C4-2B (cell line): ENCODE measurements around the gene MSI2.

ENCODE experiments used
- H3K27ac ChIP-seq: fragments of 450-650 bp; 2 replicates; pipeline ENCODE4 v1.5.1; 2017
- CTCF ChIP-seq: fragments of 450-650 bp; conservative IDR thresholded peaks from 2 replicates; pipeline ENCODE4 v1.5.1; 2017; ENCODE audit warnings: mild to moderate bottlenecking
- ZFX ChIP-seq: fragments of 450-650 bp; IDR thresholded peaks from 2 replicates; pipeline ENCODE4 v1.6.1; 2017

The MSI2 gene

DNA sequence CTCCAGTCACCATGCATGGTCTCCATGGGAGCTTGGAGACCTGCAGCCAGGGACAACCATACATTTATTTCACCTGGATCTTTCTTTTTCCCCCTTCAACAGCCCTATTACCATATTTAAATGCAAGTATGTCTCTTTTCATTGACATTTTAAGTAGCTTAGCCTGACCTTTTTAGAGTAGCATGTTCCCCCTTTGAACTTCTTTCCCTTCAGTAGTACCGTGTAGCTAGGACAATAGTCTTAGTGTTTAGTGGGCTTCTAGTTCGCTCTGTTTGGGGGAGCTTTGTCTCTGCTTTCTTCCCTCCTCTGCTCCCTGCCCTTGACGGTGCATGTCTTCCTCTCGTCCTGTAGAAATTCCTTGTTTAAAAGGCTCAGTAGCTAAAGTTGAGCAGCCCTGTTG, 394.2 kb downstream of the MSI2 start:
- no peak overlapping the region for H3K27ac ChIP-seq
- TF ChIP-seq CTCF (no peak), ZFX (no peak)

DNA sequence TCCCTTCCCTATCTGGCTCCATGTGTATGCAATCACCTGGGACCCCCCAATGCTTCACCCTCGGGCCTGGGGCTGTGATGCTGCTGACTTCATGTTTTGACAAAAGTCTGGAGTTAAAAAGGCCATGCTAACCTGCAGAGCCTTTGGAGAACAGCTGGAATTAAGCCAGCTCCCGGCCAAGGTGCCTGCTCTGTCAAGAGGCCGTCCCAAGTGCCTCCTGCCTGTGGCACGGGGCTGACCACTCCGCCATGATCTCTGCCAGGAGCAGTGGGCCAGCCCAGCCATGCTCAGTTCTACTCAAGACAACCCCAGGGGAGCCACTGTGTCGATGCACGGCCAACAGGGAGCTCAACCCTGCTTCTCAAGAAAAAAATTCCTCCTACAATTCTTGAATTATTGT, 395.1 kb downstream of the MSI2 start:
- TF ChIP-seq CTCF (no peak), ZFX (no peak)
- H3K27ac ChIP-seq = no peak overlapping the region

- H3K27ac ChIP-seq = no peak overlapping the region
- TF ChIP-seq ZFX (no peak), CTCF (no peak)
These were observed 395.7 kb downstream of the MSI2 start for GRCh38 chr17:57651996-57652395.

DNA sequence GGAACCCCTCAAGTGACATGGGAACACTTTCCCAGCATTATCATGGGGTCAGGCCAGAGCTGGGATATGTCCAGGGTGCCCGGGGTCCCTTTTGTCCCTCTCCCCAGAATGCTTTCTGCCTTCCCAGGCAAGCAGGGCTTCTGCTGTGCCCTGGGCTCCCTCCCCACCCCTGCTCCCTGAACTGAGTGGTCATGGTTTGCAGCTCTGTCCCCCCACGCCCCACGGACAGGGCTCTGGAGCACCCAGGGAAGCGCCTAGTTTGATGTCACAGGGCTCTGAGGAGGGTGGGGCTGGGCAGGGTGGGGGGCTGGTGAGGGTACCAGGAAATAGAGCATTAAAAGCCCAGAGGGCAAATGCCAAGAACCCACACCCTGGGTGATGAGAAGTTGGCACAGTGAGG, 396.5 kb downstream of the MSI2 start:
- TF ChIP-seq CTCF = no peak
- no peak for TF ChIP-seq ZFX

GRCh38 chr17:57653279-57653678, 397.0 kb downstream of the MSI2 start:
- H3K27ac ChIP-seq = no peak overlapping the region
- TF ChIP-seq CTCF (no peak), ZFX (no peak)

More for the DNA sequence above, 396.5 kb downstream of the MSI2 start:
- H3K27ac ChIP-seq = no peak overlapping the region

DNA sequence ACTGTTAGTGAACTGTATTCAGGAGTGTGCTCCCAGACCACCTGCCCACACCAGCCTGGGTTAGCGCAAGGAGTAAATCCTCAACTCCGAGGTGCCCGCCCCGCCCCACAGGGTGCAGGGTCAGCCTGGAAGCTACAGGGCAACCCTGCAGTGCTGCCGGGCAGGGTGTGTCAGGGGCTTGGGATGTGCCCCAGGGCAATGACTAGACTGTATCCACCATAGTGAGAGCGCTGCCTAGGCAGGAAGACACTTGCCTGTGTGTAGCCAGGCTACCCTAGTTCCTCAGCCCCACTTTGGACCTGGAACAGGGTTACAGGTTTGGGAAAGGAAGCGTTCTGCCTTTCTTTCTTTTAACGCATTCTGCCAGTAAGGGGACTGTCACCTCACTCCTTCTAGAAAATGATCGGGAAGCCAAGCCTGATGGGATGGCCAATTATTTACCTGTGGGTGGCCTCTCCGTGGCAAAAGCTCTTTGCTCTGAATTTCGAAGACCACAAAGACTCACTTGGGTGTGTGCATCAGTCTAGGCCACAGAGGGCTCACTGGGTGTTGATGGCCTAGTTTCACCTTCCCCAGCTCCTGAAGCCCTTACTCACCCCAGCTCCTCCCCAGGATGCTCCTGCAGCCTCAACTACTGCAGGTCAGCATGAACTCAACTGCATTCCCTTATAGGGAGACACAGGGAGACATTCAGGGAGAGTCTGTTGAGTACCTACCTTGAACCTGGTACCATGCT, 397.9 kb downstream of the MSI2 start:
- no peak for TF ChIP-seq CTCF
- TF ChIP-seq ZFX = no peak
- H3K27ac ChIP-seq = no peak overlapping the region

- no peak overlapping the region for H3K27ac ChIP-seq
- TF ChIP-seq ZFX (no peak), CTCF (no peak)
These were observed 399.2 kb downstream of the MSI2 start for GRCh38 chr17:57655553-57655952.
